ENCODE results near the gene SERPINB6. TPM values are rescaled to one million over a fixed set of nuclear protein-coding genes. Genes with fewer than 3 reads are reported as not detected.

SERPINB6 gene
- total and polyA plus RNA-seq, 9 of the 15 experiments (the other 6 are each of a cell fraction or from before 2014, with no cell fraction given) = 86.6 to 211 (median 143) TPM

DNA sequence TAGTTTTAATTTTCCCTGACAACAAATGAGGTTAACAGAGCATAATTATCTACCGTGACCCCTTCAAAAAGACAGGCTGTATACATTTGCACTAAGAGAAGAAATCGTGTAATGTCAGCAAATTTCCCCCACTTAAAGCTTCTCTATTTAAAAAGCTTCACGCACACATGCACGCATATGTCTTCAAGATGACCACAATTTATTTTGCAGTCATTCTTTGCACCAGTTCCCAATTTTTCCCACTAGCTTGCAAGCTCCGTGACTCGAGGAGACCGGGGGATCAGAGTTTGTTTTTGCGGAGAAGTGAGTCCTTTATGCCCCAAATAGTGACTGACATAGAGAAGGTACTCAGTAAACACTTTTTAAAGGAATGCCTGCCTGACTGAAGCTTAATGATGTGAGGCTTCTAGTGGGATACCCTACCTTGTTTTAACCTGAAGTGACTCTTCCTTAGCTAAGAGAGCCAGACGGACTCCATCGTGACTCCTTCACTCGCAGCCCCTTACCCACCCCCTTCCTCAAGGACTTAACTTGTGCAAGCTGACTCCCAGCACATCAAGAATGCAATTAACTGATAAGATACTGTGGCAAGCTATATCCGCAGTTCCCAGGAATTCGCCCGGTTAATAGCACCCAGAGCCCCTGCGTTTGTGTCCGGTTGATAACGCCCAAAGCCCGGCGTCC, 19.0 kb upstream of the SERPINB6 start (continued):
- TF ChIP-seq NRF1 (conservative IDR thresholded peaks at IDR 0.05 in 1 of 2, IDR thresholded peaks at IDR 0.05 in 1 of 2) = no peak
- TF ChIP-seq YY1 (IDR thresholded peaks at IDR 0.05; ENCODE audit: borderline replicate concordance in 1 of 3, control insufficient read depth in 1 of 3, extremely low read depth in 1 of 3, insufficient read depth in 3 of 3, insufficient read length in 1 of 3, insufficient replicate concordance in 2 of 3, low read depth in 1 of 3, low read length in 2 of 3) = peak in 1 of 3 experiments; percentile 76
- TF ChIP-seq, protein P1, sequence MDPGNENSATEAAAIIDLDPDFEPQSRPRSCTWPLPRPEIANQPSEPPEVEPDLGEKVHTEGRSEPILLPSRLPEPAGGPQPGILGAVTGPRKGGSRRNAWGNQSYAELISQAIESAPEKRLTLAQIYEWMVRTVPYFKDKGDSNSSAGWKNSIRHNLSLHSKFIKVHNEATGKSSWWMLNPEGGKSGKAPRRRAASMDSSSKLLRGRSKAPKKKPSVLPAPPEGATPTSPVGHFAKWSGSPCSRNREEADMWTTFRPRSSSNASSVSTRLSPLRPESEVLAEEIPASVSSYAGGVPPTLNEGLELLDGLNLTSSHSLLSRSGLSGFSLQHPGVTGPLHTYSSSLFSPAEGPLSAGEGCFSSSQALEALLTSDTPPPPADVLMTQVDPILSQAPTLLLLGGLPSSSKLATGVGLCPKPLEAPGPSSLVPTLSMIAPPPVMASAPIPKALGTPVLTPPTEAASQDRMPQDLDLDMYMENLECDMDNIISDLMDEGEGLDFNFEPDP (CRISPR knock-in tag; IDR thresholded peaks at IDR 0.05) = peak; percentile 53; the same call in 1 of the 2 replicates
- peak; percentile 63 for TF ChIP-seq TBP (optimal IDR thresholded peaks at IDR 0.05; ENCODE audit: low read depth, low read length)
- peak; percentile 78; the same call in 1 of the 2 replicates for TF ChIP-seq ZNF644 (tag; IDR thresholded peaks at IDR 0.05; ENCODE audit: low read depth)
- no peak; the same call in 1 of the 2 replicates for TF ChIP-seq HDAC2 (IDR thresholded peaks at IDR 0.05)
- TF ChIP-seq SNIP1 (IDR thresholded peaks at IDR 0.05; ENCODE audit: low read depth) = 0 out of 2 replicates have a peak, but pooled peaks have one; percentile 8
- TF ChIP-seq CHD2 (IDR thresholded peaks at IDR 0.05; ENCODE audit: low read depth, low read length) = 0 out of 2 replicates have a peak, but pooled peaks have one; percentile 13
- no peak for TF ChIP-seq SRSF1 (IDR thresholded peaks at IDR 0.05; ENCODE audit: low read depth, low read length)
- TF ChIP-seq ZNF175 (CRISPR knock-in tag; IDR thresholded peaks at IDR 0.05; ENCODE audit: low read depth) = peak; percentile 97
- 0 out of 2 replicates have a peak, but pooled peaks have one; percentile 8 for TF ChIP-seq ELF2 (CRISPR knock-in tag; IDR thresholded peaks at IDR 0.05)
- TF ChIP-seq TEAD4 (IDR thresholded peaks at IDR 0.05; ENCODE audit: low read length) = peak; percentile 93
- TF ChIP-seq TEAD4 (CRISPR knock-in tag; IDR thresholded peaks at IDR 0.05; ENCODE audit: borderline replicate concordance) = no peak
- peak; percentile 7 for TF ChIP-seq POLR2B (IDR thresholded peaks at IDR 0.05; ENCODE audit: low read depth, partially characterized antibody)
- TF ChIP-seq ZNF766 (CRISPR knock-in tag; conservative IDR thresholded peaks at IDR 0.05) = peak; percentile 81; the same call in 1 of the 2 replicates
- peak; percentile 82; the same call in 1 of the 2 replicates for TF ChIP-seq ZNF165 (CRISPR knock-in tag; IDR thresholded peaks at IDR 0.05; ENCODE audit: borderline replicate concordance)
- TF ChIP-seq POLR2G (IDR thresholded peaks at IDR 0.05; ENCODE audit: low read depth, low read length) = peak; percentile 25; the same call in 1 of the 2 replicates
- 0 out of 2 replicates have a peak, but pooled peaks have one; percentile 0 for TF ChIP-seq ILF3 (IDR thresholded peaks at IDR 0.05; ENCODE audit: borderline replicate concordance)
- no peak for TF ChIP-seq ZNF780A (CRISPR knock-in tag; IDR thresholded peaks at IDR 0.05)
- peak; percentile 81 for TF ChIP-seq SMARCA4 (IDR thresholded peaks at IDR 0.05)
- TF ChIP-seq, protein P2, sequence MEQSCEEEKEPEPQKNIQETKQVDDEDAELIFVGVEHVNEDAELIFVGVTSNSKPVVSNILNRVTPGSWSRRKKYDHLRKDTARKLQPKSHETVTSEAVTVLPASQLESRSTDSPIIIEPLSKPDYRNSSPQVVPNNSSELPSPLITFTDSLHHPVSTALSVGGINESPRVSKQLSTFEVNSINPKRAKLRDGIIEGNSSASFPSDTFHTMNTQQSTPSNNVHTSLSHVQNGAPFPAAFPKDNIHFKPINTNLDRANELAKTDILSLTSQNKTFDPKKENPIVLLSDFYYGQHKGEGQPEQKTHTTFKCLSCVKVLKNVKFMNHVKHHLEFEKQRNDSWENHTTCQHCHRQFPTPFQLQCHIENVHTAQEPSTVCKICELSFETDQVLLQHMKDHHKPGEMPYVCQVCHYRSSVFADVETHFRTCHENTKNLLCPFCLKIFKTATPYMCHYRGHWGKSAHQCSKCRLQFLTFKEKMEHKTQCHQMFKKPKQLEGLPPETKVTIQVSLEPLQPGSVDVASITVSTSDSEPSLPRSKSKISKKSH (CRISPR knock-in tag; IDR thresholded peaks at IDR 0.05) = no peak
- peak; percentile 98 for TF ChIP-seq C11orf30 (IDR thresholded peaks at IDR 0.05; ENCODE audit: low read depth)
- TF ChIP-seq, protein P3, sequence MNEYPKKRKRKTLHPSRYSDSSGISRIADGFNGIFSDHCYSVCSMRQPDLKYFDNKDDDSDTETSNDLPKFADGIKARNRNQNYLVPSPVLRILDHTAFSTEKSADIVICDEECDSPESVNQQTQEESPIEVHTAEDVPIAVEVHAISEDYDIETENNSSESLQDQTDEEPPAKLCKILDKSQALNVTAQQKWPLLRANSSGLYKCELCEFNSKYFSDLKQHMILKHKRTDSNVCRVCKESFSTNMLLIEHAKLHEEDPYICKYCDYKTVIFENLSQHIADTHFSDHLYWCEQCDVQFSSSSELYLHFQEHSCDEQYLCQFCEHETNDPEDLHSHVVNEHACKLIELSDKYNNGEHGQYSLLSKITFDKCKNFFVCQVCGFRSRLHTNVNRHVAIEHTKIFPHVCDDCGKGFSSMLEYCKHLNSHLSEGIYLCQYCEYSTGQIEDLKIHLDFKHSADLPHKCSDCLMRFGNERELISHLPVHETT (CRISPR knock-in tag; conservative IDR thresholded peaks at IDR 0.05 in 1 of 2, IDR thresholded peaks at IDR 0.05 in 1 of 2) = peak in 1 of 2 experiments; percentile 88; a peak in 2 of 4 replicates

Measured in K562 (cell line).